ENCODE results near the gene HOXB7.

- TF ChIP-seq JUND (IDR thresholded peaks at IDR 0.05) (no peak), TAF1 (conservative IDR thresholded peaks at IDR 0.05) (no peak), FOXA1 (IDR thresholded peaks at IDR 0.05) (no peak), ZBTB33 (IDR thresholded peaks at IDR 0.05) (no peak), REST (IDR thresholded peaks at IDR 0.05) (no peak), RXRA (IDR thresholded peaks at IDR 0.05) (no peak), ATF3 (IDR thresholded peaks at IDR 0.05) (no peak)
- TF ChIP-seq, protein P1, sequence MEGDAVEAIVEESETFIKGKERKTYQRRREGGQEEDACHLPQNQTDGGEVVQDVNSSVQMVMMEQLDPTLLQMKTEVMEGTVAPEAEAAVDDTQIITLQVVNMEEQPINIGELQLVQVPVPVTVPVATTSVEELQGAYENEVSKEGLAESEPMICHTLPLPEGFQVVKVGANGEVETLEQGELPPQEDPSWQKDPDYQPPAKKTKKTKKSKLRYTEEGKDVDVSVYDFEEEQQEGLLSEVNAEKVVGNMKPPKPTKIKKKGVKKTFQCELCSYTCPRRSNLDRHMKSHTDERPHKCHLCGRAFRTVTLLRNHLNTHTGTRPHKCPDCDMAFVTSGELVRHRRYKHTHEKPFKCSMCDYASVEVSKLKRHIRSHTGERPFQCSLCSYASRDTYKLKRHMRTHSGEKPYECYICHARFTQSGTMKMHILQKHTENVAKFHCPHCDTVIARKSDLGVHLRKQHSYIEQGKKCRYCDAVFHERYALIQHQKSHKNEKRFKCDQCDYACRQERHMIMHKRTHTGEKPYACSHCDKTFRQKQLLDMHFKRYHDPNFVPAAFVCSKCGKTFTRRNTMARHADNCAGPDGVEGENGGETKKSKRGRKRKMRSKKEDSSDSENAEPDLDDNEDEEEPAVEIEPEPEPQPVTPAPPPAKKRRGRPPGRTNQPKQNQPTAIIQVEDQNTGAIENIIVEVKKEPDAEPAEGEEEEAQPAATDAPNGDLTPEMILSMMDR (IDR thresholded peaks at IDR 0.05; ENCODE audit: low read depth, low read length, missing input control), result no peak
These were observed 22.8 kb downstream of the HOXB7 start for GRCh38 chr17:48588074-48588415.

All from liver (tissue), 3 donors.